ENCODE results near the gene CAT.

CAT gene
- long read RNA-seq, transcript CAT-201 (13 exons, 2,302 nt): major isoform, 1,031 of 1,079 reads
- long read RNA-seq, partial matches to known transcripts: 23 of 1,079 reads
- long read RNA-seq, other reads (novel, unspliced or antisense): 25 of 1,079 reads

DNA sequence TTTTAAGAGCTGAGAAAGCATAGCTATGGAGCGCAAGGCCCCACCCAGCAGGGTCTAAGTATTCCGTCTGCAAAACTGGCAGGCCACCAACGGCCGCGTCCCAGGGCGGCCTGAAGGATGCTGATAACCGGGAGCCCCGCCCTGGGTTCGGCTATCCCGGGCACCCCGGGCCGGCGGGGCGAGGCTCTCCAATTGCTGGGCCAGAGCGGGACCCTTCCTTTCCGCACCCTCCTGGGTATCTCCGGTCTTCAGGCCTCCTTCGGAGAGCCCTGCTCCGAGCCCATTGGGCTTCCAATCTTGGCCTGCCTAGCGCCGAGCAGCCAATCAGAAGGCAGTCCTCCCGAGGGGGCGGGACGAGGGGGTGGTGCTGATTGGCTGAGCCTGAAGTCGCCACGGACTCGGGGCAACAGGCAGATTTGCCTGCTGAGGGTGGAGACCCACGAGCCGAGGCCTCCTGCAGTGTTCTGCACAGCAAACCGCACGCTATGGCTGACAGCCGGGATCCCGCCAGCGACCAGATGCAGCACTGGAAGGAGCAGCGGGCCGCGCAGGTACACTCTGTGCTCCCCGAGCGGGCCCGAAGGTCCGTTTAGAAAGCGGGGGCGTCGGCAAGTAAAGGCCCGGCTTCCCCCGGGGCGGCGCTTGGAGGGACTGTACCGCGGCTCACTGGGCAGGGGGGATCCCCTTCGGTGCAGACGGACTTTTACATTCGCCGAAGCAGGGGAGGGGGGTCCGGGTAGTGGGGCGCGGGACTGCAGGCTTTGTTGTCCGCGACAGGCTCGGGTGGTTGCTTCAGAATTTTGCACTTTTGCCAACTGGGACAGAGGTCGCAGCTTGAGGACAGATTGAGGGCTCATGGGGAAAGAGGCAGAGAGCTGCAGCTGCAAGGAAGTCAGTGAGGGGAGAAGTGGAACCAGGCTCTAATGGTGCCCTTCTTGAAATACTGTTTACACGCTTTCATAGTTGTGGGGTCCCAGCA, at the start of gene CAT:
Gene CAT (plus strand): TSS at position 406 of the 979 bp plus-strand sequence. CDS start 80 bp downstream, at position 486.
- Histone ChIP-seq H3K27me3 (ENCODE audit: insufficient read depth, poor library complexity, severe bottlenecking) (no peaks in the 10 kb centered on the region), H3K4me3 (replicated peaks; ENCODE audit: insufficient read depth, low read length) (peak within 1 kb of the TSS; percentile 79), H3K27ac (replicated peaks) (peak within 1 kb of the TSS; percentile 93)
- peak; percentile 97 to 99 for DNase-seq (ENCODE audit: low read depth in 1 of 2, low spot score in 1 of 2)
- no peak for TF ChIP-seq GABPA (IDR thresholded peaks at IDR 0.05; ENCODE audit: low read depth)
- peak; percentile 83 for TF ChIP-seq SPI1 (IDR thresholded peaks at IDR 0.05; ENCODE audit: borderline replicate concordance, low read depth)
- TF ChIP-seq POLR2AphosphoS5 (IDR thresholded peaks at IDR 0.05; ENCODE audit: low read depth): peak; percentile 86
- TF ChIP-seq, protein P1, sequence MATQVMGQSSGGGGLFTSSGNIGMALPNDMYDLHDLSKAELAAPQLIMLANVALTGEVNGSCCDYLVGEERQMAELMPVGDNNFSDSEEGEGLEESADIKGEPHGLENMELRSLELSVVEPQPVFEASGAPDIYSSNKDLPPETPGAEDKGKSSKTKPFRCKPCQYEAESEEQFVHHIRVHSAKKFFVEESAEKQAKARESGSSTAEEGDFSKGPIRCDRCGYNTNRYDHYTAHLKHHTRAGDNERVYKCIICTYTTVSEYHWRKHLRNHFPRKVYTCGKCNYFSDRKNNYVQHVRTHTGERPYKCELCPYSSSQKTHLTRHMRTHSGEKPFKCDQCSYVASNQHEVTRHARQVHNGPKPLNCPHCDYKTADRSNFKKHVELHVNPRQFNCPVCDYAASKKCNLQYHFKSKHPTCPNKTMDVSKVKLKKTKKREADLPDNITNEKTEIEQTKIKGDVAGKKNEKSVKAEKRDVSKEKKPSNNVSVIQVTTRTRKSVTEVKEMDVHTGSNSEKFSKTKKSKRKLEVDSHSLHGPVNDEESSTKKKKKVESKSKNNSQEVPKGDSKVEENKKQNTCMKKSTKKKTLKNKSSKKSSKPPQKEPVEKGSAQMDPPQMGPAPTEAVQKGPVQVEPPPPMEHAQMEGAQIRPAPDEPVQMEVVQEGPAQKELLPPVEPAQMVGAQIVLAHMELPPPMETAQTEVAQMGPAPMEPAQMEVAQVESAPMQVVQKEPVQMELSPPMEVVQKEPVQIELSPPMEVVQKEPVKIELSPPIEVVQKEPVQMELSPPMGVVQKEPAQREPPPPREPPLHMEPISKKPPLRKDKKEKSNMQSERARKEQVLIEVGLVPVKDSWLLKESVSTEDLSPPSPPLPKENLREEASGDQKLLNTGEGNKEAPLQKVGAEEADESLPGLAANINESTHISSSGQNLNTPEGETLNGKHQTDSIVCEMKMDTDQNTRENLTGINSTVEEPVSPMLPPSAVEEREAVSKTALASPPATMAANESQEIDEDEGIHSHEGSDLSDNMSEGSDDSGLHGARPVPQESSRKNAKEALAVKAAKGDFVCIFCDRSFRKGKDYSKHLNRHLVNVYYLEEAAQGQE (IDR thresholded peaks at IDR 0.05; ENCODE audit: insufficient replicate concordance, low read depth): peak; percentile 60

DNA sequence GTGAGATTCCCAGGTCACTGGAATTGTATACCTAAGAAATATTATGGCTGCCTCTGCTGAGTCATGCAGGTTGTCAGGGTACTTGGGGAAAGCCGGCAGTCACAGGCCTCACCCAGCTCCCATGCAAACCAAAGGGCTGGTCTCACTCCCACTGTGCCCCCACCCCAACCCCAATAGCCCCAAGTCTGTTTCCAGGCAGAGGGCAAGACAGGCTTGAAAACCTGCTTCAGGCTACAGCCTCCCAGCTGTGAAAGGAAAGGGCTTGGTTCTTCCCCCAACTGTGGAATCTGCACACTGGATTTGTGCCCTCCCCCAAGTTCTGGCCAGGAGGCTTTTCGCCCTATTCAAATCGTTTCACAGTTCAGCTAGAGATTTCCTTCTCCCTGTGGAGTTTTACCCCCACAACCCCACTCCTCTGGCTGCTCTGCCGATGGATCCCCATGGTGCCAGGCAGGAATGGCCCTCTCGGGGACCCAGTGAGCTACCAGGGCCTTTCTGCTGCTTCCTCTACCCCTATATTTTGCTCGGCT, 43.9 kb upstream of the CAT start:
- H3K4me3 ChIP-seq (replicated peaks; ENCODE audit: insufficient read depth, low read length): no peak overlapping the region
- no peak overlapping the region for H3K27ac ChIP-seq (replicated peaks)
- no peaks in the 10 kb centered on the region for H3K27me3 ChIP-seq (ENCODE audit: insufficient read depth, poor library complexity, severe bottlenecking)
- no peak for DNase-seq (ENCODE audit: low read depth in 1 of 2, low spot score in 1 of 2)
- TF ChIP-seq SPI1 (IDR thresholded peaks at IDR 0.05; ENCODE audit: borderline replicate concordance, low read depth): no peak

GRCh38 chr11:34395916-34396550, 42.7 kb upstream of the CAT start:
- TF ChIP-seq SPI1 (IDR thresholded peaks at IDR 0.05; ENCODE audit: borderline replicate concordance, low read depth) (no peak), GABPA (IDR thresholded peaks at IDR 0.05; ENCODE audit: low read depth) (no peak)
- TF ChIP-seq, protein P1 (IDR thresholded peaks at IDR 0.05; ENCODE audit: insufficient replicate concordance, low read depth): no peak
- Histone ChIP-seq H3K27me3 (ENCODE audit: insufficient read depth, poor library complexity, severe bottlenecking) (no peaks in the 10 kb centered on the region), H3K4me3 (replicated peaks; ENCODE audit: insufficient read depth, low read length) (no peak overlapping the region), H3K27ac (replicated peaks) (no peak overlapping the region)
- DNase-seq (ENCODE audit: low read depth in 1 of 2, low spot score in 1 of 2): no peak

- no peak for DNase-seq (ENCODE audit: low read depth in 1 of 2, low spot score in 1 of 2)
- H3K27me3 ChIP-seq (ENCODE audit: insufficient read depth, poor library complexity, severe bottlenecking): no peaks in the 10 kb centered on the region
- H3K27ac ChIP-seq (replicated peaks): no peak overlapping the region
- TF ChIP-seq, protein P1 (IDR thresholded peaks at IDR 0.05; ENCODE audit: insufficient replicate concordance, low read depth): no peak
- TF ChIP-seq, protein P2, sequence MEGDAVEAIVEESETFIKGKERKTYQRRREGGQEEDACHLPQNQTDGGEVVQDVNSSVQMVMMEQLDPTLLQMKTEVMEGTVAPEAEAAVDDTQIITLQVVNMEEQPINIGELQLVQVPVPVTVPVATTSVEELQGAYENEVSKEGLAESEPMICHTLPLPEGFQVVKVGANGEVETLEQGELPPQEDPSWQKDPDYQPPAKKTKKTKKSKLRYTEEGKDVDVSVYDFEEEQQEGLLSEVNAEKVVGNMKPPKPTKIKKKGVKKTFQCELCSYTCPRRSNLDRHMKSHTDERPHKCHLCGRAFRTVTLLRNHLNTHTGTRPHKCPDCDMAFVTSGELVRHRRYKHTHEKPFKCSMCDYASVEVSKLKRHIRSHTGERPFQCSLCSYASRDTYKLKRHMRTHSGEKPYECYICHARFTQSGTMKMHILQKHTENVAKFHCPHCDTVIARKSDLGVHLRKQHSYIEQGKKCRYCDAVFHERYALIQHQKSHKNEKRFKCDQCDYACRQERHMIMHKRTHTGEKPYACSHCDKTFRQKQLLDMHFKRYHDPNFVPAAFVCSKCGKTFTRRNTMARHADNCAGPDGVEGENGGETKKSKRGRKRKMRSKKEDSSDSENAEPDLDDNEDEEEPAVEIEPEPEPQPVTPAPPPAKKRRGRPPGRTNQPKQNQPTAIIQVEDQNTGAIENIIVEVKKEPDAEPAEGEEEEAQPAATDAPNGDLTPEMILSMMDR (IDR thresholded peaks at IDR 0.05; ENCODE audit: insufficient read depth, low read length): no peak
- TF ChIP-seq GABPA (IDR thresholded peaks at IDR 0.05; ENCODE audit: low read depth): no peak
- no peak for TF ChIP-seq POLR2AphosphoS5 (IDR thresholded peaks at IDR 0.05; ENCODE audit: low read depth)
- TF ChIP-seq SPI1 (IDR thresholded peaks at IDR 0.05; ENCODE audit: borderline replicate concordance, low read depth): no peak
- no peak overlapping the region for H3K4me3 ChIP-seq (replicated peaks; ENCODE audit: insufficient read depth, low read length)
Observed at GRCh38 chr11:34397120-34397519, 41.6 kb upstream of the CAT start.
